Activated CD8-positive, alpha-beta memory T cell treated with anti-CD3 and anti-CD28 coated beads for 48 hours (primary cell): ENCODE data around the gene GPR63.
A peak's percentile ranks its signal among the peaks of the same experiment; 100 is the strongest.
"Not testable (repeated sequence)": the region's sequence is repeated elsewhere in the genome, so short reads cannot be mapped to it uniquely, and the experiment has no call there.

Experiments used
- DNase-seq, 3 experiments: peaks; one replicate each; pipeline ENCODE4 v3.0.0-alpha.2; 2020; ENCODE audit warnings: low read depth in 2 of 3, low spot score in 2 of 3

The GPR63 gene

GRCh38 chr6:96837081-96837971 is at the start of gene GPR63:
TSS of gene GPR63 (minus strand) at chr6:96837477. CDS start at chr6:96799731, 37,746 bp downstream.
- DNase-seq, result peak; percentile 29 to 49 (median 38)

- no peak for DNase-seq
These were observed 49.2 kb upstream of the GPR63 start for GRCh38 chr6:96886519-96886918.

- not testable (repeated sequence) for DNase-seq
These were observed 47.9 kb upstream of the GPR63 start for GRCh38 chr6:96885187-96885631.

GRCh38 chr6:96878143-96878542 is 40.9 kb upstream of the GPR63 start:
- no peak for DNase-seq

- no peak for DNase-seq
These were observed 39.7 kb upstream of the GPR63 start for GRCh38 chr6:96876886-96877545.

- no peak for DNase-seq
These were observed 35.7 kb upstream of the GPR63 start for GRCh38 chr6:96872976-96873375.

- DNase-seq, result no peak
These were observed 27.8 kb upstream of the GPR63 start for GRCh38 chr6:96865055-96865405.

GRCh38 chr6:96864216-96865054 is 27.2 kb upstream of the GPR63 start:
- DNase-seq, result no peak

- no peak for DNase-seq
These were observed 25.3 kb upstream of the GPR63 start for GRCh38 chr6:96862560-96862959.

- DNase-seq, result no peak
These were observed 24.3 kb upstream of the GPR63 start for GRCh38 chr6:96861588-96861987.

GRCh38 chr6:96856856-96857255 is 19.6 kb upstream of the GPR63 start:
- DNase-seq, result no peak

GRCh38 chr6:96853083-96853482 is 15.8 kb upstream of the GPR63 start:
- DNase-seq, result no peak

GRCh38 chr6:96852605-96853004 is 15.3 kb upstream of the GPR63 start:
- DNase-seq, result no peak

GRCh38 chr6:96851858-96852257 is 14.6 kb upstream of the GPR63 start:
- DNase-seq, result no peak

GRCh38 chr6:96849615-96850014 is 12.3 kb upstream of the GPR63 start:
- no peak for DNase-seq

- no peak for DNase-seq
These were observed 7.3 kb upstream of the GPR63 start for GRCh38 chr6:96844530-96844929.

GRCh38 chr6:96841345-96841744 is 4.1 kb upstream of the GPR63 start:
- no peak for DNase-seq

GRCh38 chr6:96836631-96837080 is 621 bp downstream of the GPR63 start:
- peak in 1 of 3 experiments; percentile 4 for DNase-seq

GRCh38 chr6:96834070-96834469 is 3.2 kb downstream of the GPR63 start:
- no peak for DNase-seq

- no peak for DNase-seq
These were observed 4.5 kb downstream of the GPR63 start for GRCh38 chr6:96832780-96833179.

- DNase-seq, result no peak
These were observed 10.4 kb downstream of the GPR63 start for GRCh38 chr6:96826865-96827264.
